ENCODE measurements around the gene SLC31A1.

The SLC31A1 gene

GRCh38 chr9:113309204-113309813 is 88.0 kb downstream of the SLC31A1 start:
- Histone ChIP-seq H3K4me3 (replicated peaks; ENCODE audit: insufficient read depth, low read length) (no peak overlapping the region), H3K27ac (replicated peaks) (no peak overlapping the region), H3K27me3 (ENCODE audit: insufficient read depth, poor library complexity, severe bottlenecking) (no peaks in the 10 kb centered on the region)
- peak in 1 of 2 experiments; percentile 45 for DNase-seq (ENCODE audit: low read depth in 1 of 2, low spot score in 1 of 2)
- TF ChIP-seq CTCF (IDR thresholded peaks at IDR 0.05; ENCODE audit: insufficient read depth, low read length), result peak; percentile 59
- TF ChIP-seq, protein P1, sequence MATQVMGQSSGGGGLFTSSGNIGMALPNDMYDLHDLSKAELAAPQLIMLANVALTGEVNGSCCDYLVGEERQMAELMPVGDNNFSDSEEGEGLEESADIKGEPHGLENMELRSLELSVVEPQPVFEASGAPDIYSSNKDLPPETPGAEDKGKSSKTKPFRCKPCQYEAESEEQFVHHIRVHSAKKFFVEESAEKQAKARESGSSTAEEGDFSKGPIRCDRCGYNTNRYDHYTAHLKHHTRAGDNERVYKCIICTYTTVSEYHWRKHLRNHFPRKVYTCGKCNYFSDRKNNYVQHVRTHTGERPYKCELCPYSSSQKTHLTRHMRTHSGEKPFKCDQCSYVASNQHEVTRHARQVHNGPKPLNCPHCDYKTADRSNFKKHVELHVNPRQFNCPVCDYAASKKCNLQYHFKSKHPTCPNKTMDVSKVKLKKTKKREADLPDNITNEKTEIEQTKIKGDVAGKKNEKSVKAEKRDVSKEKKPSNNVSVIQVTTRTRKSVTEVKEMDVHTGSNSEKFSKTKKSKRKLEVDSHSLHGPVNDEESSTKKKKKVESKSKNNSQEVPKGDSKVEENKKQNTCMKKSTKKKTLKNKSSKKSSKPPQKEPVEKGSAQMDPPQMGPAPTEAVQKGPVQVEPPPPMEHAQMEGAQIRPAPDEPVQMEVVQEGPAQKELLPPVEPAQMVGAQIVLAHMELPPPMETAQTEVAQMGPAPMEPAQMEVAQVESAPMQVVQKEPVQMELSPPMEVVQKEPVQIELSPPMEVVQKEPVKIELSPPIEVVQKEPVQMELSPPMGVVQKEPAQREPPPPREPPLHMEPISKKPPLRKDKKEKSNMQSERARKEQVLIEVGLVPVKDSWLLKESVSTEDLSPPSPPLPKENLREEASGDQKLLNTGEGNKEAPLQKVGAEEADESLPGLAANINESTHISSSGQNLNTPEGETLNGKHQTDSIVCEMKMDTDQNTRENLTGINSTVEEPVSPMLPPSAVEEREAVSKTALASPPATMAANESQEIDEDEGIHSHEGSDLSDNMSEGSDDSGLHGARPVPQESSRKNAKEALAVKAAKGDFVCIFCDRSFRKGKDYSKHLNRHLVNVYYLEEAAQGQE (IDR thresholded peaks at IDR 0.05; ENCODE audit: insufficient replicate concordance, low read depth), result no peak

DNA sequence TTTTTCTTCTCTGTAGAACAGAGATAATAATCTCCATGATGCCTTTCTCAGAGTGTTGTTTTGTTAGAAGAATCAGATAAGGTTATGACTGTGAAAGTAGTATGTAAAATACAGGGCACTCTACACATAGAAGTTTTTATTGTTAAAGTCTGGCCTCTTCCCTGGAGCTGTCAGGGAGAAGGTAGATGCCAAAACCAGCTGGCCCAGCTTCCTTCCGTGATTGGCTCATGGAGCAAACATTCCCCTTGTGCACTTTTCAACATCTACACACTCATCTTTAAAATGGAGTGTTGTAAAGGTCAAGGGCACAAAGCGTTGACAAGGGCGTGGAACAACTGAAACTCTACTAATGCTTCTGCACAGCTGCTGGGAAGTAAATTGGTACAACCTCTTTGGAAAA is 89.2 kb downstream of the SLC31A1 start:
- TF ChIP-seq SPI1 (IDR thresholded peaks at IDR 0.05; ENCODE audit: borderline replicate concordance, low read depth), result no peak
- no peak for TF ChIP-seq CTCF (IDR thresholded peaks at IDR 0.05; ENCODE audit: insufficient read depth, low read length)
- TF ChIP-seq, protein P1 (IDR thresholded peaks at IDR 0.05; ENCODE audit: insufficient replicate concordance, low read depth), result no peak
- TF ChIP-seq GABPA (IDR thresholded peaks at IDR 0.05; ENCODE audit: low read depth), result no peak
- no peak for TF ChIP-seq POLR2AphosphoS5 (IDR thresholded peaks at IDR 0.05; ENCODE audit: low read depth)
- no peaks in the 10 kb centered on the region for H3K27me3 ChIP-seq (ENCODE audit: insufficient read depth, poor library complexity, severe bottlenecking)

GRCh38 chr9:113311961-113312360 is 90.6 kb downstream of the SLC31A1 start:
- no peaks in the 10 kb centered on the region for H3K27me3 ChIP-seq (ENCODE audit: insufficient read depth, poor library complexity, severe bottlenecking)
- no peak overlapping the region for H3K4me3 ChIP-seq (replicated peaks; ENCODE audit: insufficient read depth, low read length)
- no peak for DNase-seq (ENCODE audit: low read depth in 1 of 2, low spot score in 1 of 2)
- H3K27ac ChIP-seq (replicated peaks), result no peak overlapping the region
- TF ChIP-seq, protein P1 (IDR thresholded peaks at IDR 0.05; ENCODE audit: insufficient replicate concordance, low read depth), result no peak

More for the DNA sequence above, 89.2 kb downstream of the SLC31A1 start:
- Histone ChIP-seq H3K4me3 (replicated peaks; ENCODE audit: insufficient read depth, low read length) (no peak overlapping the region), H3K27ac (replicated peaks) (no peak overlapping the region)
- DNase-seq (ENCODE audit: low read depth in 1 of 2, low spot score in 1 of 2), result no peak

DNA sequence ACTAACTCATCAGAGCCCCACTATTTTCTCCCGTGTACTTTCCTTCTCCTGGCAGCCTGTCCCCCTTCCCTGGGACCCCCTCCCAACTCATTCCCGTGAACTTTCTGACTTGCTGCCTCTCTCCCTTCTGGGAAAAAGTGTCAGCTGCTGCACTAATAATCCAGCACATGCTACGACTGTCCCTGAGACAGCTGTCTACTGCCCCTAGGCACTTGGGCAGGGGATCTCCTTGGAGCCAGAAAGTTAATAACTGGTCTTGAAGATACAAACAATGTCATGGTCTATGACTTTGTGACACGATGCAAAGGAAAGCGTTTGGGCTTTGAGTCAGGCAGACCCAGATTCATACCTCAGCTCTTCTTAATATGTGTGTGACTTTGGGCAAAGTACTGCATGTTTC is 91.9 kb downstream of the SLC31A1 start:
- no peak for TF ChIP-seq CTCF (IDR thresholded peaks at IDR 0.05; ENCODE audit: insufficient read depth, low read length)
- TF ChIP-seq, protein P1 (IDR thresholded peaks at IDR 0.05; ENCODE audit: insufficient replicate concordance, low read depth), result no peak
- TF ChIP-seq GABPA (IDR thresholded peaks at IDR 0.05; ENCODE audit: low read depth), result no peak
- no peak for TF ChIP-seq SPI1 (IDR thresholded peaks at IDR 0.05; ENCODE audit: borderline replicate concordance, low read depth)
- no peak for TF ChIP-seq POLR2AphosphoS5 (IDR thresholded peaks at IDR 0.05; ENCODE audit: low read depth)
- DNase-seq (ENCODE audit: low read depth in 1 of 2, low spot score in 1 of 2), result no peak
- no peak overlapping the region for H3K27ac ChIP-seq (replicated peaks)

More for the DNA sequence above, 91.9 kb downstream of the SLC31A1 start:
- Histone ChIP-seq H3K4me3 (replicated peaks; ENCODE audit: insufficient read depth, low read length) (no peak overlapping the region), H3K27me3 (ENCODE audit: insufficient read depth, poor library complexity, severe bottlenecking) (no peaks in the 10 kb centered on the region)
